BLaER1 treated with 17β-estradiol and CSF1 and Interleukin-3, amounts not matched to agents 10 nM and 100 nM (cell line): ENCODE data around the gene GRID1.

Experiments
- H3K27ac ChIP-seq, 11 experiments: shearing (Covaris generic); formaldehyde crosslinking; 2 replicates each; pipeline ENCODE4 v1.8.1; 2022
- H3K27me3 ChIP-seq, 11 experiments: shearing (Covaris generic); formaldehyde crosslinking; 2 replicates each; pipeline ENCODE4 v1.8.1; 2022
- H3K36me3 ChIP-seq, 11 experiments: shearing (Covaris generic); formaldehyde crosslinking; 2 replicates each; pipeline ENCODE4 v1.8.1; 2022
- H3K4me1 ChIP-seq, 10 experiments: shearing (Covaris generic); formaldehyde crosslinking; 2 replicates each; pipeline ENCODE4 v1.8.1; 2022
- H3K4me2 ChIP-seq, 11 experiments: shearing (Covaris generic); formaldehyde crosslinking; 2 replicates each; pipeline ENCODE4 v1.8.1; 2022
- H3K4me3 ChIP-seq, 10 experiments: shearing (Covaris generic); formaldehyde crosslinking; 2 replicates each; pipeline ENCODE4 v1.8.1; 2022
- H3K9ac ChIP-seq, 11 experiments: shearing (Covaris generic); formaldehyde crosslinking; 2 replicates each; pipeline ENCODE4 v1.8.1; 2022
- H3K9me3 ChIP-seq, 11 experiments: shearing (Covaris generic); formaldehyde crosslinking; replicated peaks in 1 of 11; 2 replicates each; pipeline ENCODE4 v1.8.1; 2022
- H4K20me1 ChIP-seq, 11 experiments: shearing (Covaris generic); formaldehyde crosslinking; 2 replicates each; pipeline ENCODE4 v1.8.1; 2022
- Cebpa-rat ChIP-seq, 11 experiments: shearing (Covaris generic); IDR thresholded peaks; 2 replicates each; pipeline ENCODE4 v1.8.1; 2022

Gene GRID1

DNA sequence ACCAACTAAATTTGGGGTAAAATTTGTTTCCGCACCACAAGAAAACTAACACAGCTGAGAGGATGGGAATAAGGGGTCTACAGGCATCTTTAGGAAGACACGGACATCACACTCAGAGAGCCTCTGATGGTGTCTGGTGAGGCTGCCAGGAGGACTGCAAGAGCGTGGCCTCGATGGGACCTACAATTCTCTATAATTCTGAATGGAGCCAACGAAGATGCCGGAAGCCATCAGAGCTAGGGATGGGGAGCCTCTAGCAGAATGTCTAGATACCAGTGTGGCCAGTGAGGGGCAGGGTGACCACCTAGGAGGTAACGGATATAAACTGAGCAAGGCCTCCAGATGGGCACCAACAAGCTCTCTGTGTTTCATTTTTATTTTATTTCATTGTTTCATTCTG, 7.5 kb downstream of the GRID1 start:
- H3K4me1 ChIP-seq: peaks cover 38 to 71% (median 43%) of the 10 kb centered on the region in 10 experiments
- H4K20me1 ChIP-seq: peaks cover 0 to 30% (median 14%) of the 10 kb centered on the region in 11 experiments; a peak in 15 of 22 replicates
- H3K4me2 ChIP-seq: no peak overlapping the region
- H3K36me3 ChIP-seq: no peaks in the 10 kb centered on the region
- H3K27ac ChIP-seq: no peak overlapping the region
- H3K4me3 ChIP-seq: no peak overlapping the region
- H3K9ac ChIP-seq: no peak overlapping the region
- H3K9me3 ChIP-seq: peaks cover 0 to 5% (median 0%) of the 10 kb centered on the region in 11 experiments; a peak in 1 of 22 replicates
- TF ChIP-seq Cebpa-rat (IDR thresholded peaks at IDR 0.05): no peak
- peaks cover 24 to 37% (median 34%) of the 10 kb centered on the region in 11 experiments for H3K27me3 ChIP-seq

GRCh38 chr10:86357676-86358075, 8.9 kb downstream of the GRID1 start:
- no peak overlapping the region for H3K9ac ChIP-seq
- H3K4me1 ChIP-seq: peaks cover 38 to 64% (median 41%) of the 10 kb centered on the region in 10 experiments
- no peaks in the 10 kb centered on the region for H3K36me3 ChIP-seq
- H3K9me3 ChIP-seq: peaks cover 0 to 5% (median 0%) of the 10 kb centered on the region in 11 experiments; a peak in 1 of 22 replicates
- H3K4me2 ChIP-seq: peak overlapping the region; percentile 59 to 87 (median 73)
- H3K4me3 ChIP-seq: no peak overlapping the region
- peaks cover 10 to 23% (median 20%) of the 10 kb centered on the region in 11 experiments for H3K27me3 ChIP-seq
- H4K20me1 ChIP-seq: peaks cover 0 to 15% (median 2%) of the 10 kb centered on the region in 11 experiments; a peak in 5 of 22 replicates
- no peak overlapping the region; a peak in 1 of 22 replicates for H3K27ac ChIP-seq
- TF ChIP-seq Cebpa-rat (IDR thresholded peaks at IDR 0.05): no peak

DNA sequence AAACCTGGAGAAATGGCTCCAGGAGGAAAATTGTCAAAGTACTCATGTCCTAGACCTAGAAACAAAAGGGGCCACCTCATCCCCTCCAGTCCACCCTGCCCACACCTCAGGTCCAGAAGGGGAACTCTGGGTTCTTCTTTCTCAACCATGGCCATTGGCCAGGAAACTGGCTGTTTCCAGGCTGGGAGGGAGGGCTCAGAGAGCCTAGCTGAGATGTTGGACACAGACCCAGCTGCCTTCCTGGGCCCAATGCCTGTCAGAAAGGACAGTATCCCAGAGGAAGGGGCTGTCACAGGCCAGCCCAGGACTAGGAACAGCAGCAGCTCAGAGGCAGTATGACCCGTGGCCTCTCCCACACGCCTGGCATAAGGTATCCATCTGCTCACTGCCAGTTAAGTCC, 9.6 kb downstream of the GRID1 start:
- no peak overlapping the region for H3K9ac ChIP-seq
- H3K36me3 ChIP-seq: no peaks in the 10 kb centered on the region
- peaks cover 38 to 64% (median 41%) of the 10 kb centered on the region in 10 experiments for H3K4me1 ChIP-seq
- no peak overlapping the region for H3K4me3 ChIP-seq
- peaks cover 4 to 17% (median 13%) of the 10 kb centered on the region in 11 experiments for H3K27me3 ChIP-seq
- H3K27ac ChIP-seq: peak overlapping the region in 4 of 11 experiments; percentile 72 to 79 (median 78); a peak in 8 of 22 replicates
- no peak for TF ChIP-seq Cebpa-rat (IDR thresholded peaks at IDR 0.05)
- peaks cover 0 to 11% (median 0%) of the 10 kb centered on the region in 11 experiments; a peak in 2 of 22 replicates for H4K20me1 ChIP-seq
- H3K9me3 ChIP-seq: peaks cover 0 to 6% (median 0%) of the 10 kb centered on the region in 11 experiments; a peak in 2 of 22 replicates
- peak overlapping the region; percentile 59 to 87 (median 73); a peak in 21 of 22 replicates for H3K4me2 ChIP-seq

DNA sequence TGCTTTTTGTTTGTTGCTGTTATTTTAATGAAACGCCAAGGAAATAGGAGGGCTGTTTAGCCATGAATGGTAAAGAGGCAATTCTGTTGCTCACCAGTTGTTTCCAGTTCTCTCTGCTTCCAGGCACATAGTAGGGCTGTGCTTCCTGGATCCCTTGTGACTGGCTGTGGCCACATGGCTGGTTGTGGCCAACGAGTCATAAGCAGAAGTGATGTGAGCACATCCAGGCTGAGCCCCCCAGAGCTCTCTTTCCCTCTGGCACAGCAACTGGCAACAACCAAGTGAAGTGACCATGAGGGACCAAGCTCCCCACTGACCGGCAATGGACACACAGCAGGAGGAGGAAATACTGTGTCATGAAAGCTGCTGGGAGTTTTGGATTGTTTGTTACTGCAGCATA, 10.3 kb downstream of the GRID1 start:
- H3K4me3 ChIP-seq: no peak overlapping the region
- no peak for TF ChIP-seq Cebpa-rat (IDR thresholded peaks at IDR 0.05)
- peaks cover 0 to 11% (median 0%) of the 10 kb centered on the region in 11 experiments; a peak in 1 of 22 replicates for H4K20me1 ChIP-seq
- H3K4me1 ChIP-seq: peaks cover 38 to 63% (median 41%) of the 10 kb centered on the region in 10 experiments
- peak overlapping the region; percentile 59 to 87 (median 73) for H3K4me2 ChIP-seq
- peaks cover 0 to 6% (median 0%) of the 10 kb centered on the region in 11 experiments; a peak in 2 of 22 replicates for H3K9me3 ChIP-seq
- no peaks in the 10 kb centered on the region for H3K36me3 ChIP-seq
- peak overlapping the region in 2 of 11 experiments; percentile 36 to 42; a peak in 4 of 22 replicates for H3K9ac ChIP-seq
- peak overlapping the region in 9 of 11 experiments; percentile 39 to 79 (median 63); a peak in 16 of 22 replicates for H3K27ac ChIP-seq
- peaks cover 0 to 9% (median 6%) of the 10 kb centered on the region in 11 experiments; a peak in 12 of 22 replicates for H3K27me3 ChIP-seq

GRCh38 chr10:86355571-86356038, 11.0 kb downstream of the GRID1 start:
- H3K4me2 ChIP-seq: peak overlapping the region; percentile 59 to 87 (median 73)
- H4K20me1 ChIP-seq: 0 out of 22 replicates have a peak, but pooled peaks cover 0 to 6% (median 0%) of the 10 kb centered on the region in 11 experiments

GRCh38 chr10:86354761-86355540, 11.6 kb downstream of the GRID1 start:
- Histone ChIP-seq H3K4me1 (peaks cover 38 to 50% (median 41%) of the 10 kb centered on the region in 10 experiments), H3K9ac (0 out of 22 replicates have a peak overlapping the region, but pooled peaks of 1 of the 11 experiments have one; percentile 65), H3K4me3 (no peak overlapping the region), H3K27ac (peak overlapping the region in 8 of 11 experiments; percentile 23 to 79 (median 66); a peak in 14 of 22 replicates), H4K20me1 (peaks cover 0 to 6% (median 0%) of the 10 kb centered on the region in 11 experiments; a peak in 1 of 22 replicates), H3K9me3 (peaks cover 0 to 6% (median 0%) of the 10 kb centered on the region in 11 experiments; a peak in 2 of 22 replicates), H3K27me3 (no peaks in the 10 kb centered on the region), H3K4me2 (peak overlapping the region; percentile 59 to 87 (median 73)), H3K36me3 (no peaks in the 10 kb centered on the region)
- TF ChIP-seq Cebpa-rat (IDR thresholded peaks at IDR 0.05): no peak

More at GRCh38 chr10:86355571-86356038, 11.0 kb downstream of the GRID1 start:
- H3K4me3 ChIP-seq: no peak overlapping the region
- H3K4me1 ChIP-seq: peaks cover 38 to 56% (median 41%) of the 10 kb centered on the region in 10 experiments
- H3K9me3 ChIP-seq: peaks cover 0 to 6% (median 0%) of the 10 kb centered on the region in 11 experiments; a peak in 2 of 22 replicates
- H3K36me3 ChIP-seq: no peaks in the 10 kb centered on the region
- H3K27me3 ChIP-seq: peaks cover 0 to 2% (median 0%) of the 10 kb centered on the region in 11 experiments; a peak in 1 of 22 replicates
- peak overlapping the region in 10 of 11 experiments; percentile 23 to 79 (median 61); a peak in 17 of 22 replicates for H3K27ac ChIP-seq
- peak overlapping the region in 6 of 11 experiments; percentile 36 to 65 (median 50); a peak in 11 of 22 replicates for H3K9ac ChIP-seq
- TF ChIP-seq Cebpa-rat (IDR thresholded peaks at IDR 0.05): no peak

DNA sequence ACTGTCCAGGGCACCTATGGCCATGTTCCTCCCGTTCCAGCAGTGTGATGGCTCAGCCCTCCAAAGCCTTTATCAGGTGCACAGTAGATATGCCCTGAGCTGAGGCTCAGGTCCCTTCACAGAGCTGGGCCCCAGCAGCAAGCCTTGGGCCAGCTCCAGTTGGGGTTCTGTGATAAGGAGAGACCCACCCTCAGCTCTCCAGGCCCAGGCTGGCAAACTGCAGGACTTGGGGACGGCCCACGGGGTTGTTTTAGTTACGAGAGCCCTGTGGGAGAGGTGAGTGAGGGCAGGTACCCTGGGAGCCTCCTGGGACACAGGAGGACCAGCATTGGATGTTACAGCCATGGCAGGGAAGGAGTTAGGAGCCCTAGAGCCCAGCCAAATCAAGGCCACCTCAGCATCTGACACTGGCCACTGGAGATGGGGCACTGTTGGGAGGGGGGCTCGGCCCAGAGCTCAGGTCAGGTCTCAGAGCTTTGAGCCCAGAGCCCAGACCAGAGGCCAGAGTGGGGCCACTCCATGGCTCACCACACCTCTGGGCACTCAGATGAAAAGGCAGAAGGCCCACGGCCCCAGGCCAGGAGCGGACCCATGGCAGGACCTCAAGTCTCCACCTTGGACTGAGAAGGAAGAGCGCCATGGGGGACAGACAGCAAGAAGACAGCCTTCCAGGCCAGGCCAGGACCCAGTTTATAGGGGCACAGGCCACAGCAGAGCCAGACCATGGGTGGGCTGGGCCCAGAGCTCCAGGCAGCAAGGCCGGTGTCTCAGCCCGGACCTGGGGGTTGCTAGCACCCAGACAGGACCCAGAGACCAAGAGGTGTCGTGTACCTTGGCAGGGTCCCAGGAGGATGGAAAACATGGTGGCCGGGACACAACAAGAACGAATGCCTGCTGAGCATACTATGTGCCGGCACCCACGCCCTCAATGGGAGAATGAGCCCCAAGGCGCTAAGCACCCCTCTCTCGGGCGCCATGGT, 12.8 kb downstream of the GRID1 start:
- H3K4me1 ChIP-seq: peaks cover 38 to 46% (median 41%) of the 10 kb centered on the region in 10 experiments
- no peak for TF ChIP-seq Cebpa-rat (IDR thresholded peaks at IDR 0.05)

GRCh38 chr10:86350897-86351296, 15.7 kb downstream of the GRID1 start:
- Histone ChIP-seq H3K9me3 (peaks cover 0 to 6% (median 0%) of the 10 kb centered on the region in 11 experiments; a peak in 2 of 22 replicates), H3K4me2 (no peak overlapping the region), H3K36me3 (no peaks in the 10 kb centered on the region), H3K4me3 (no peak overlapping the region), H3K9ac (no peak overlapping the region), H3K27ac (no peak overlapping the region), H3K4me1 (peaks cover 14 to 18% (median 15%) of the 10 kb centered on the region in 10 experiments), H4K20me1 (peaks cover 0 to 12% (median 0%) of the 10 kb centered on the region in 11 experiments; a peak in 3 of 22 replicates), H3K27me3 (no peaks in the 10 kb centered on the region)
- TF ChIP-seq Cebpa-rat (IDR thresholded peaks at IDR 0.05): no peak

More for the DNA sequence above, 12.8 kb downstream of the GRID1 start:
- Histone ChIP-seq H4K20me1 (peaks cover 0 to 6% (median 0%) of the 10 kb centered on the region in 11 experiments; a peak in 1 of 22 replicates), H3K27ac (no peak overlapping the region), H3K4me2 (peak overlapping the region in 2 of 11 experiments; percentile 80 to 87; a peak in 1 of 22 replicates), H3K9me3 (peaks cover 0 to 6% (median 0%) of the 10 kb centered on the region in 11 experiments; a peak in 2 of 22 replicates), H3K36me3 (no peaks in the 10 kb centered on the region), H3K27me3 (no peaks in the 10 kb centered on the region), H3K4me3 (no peak overlapping the region), H3K9ac (no peak overlapping the region)
